ENCODE measurements around the gene NXF1. TPM values are rescaled to one million over a fixed set of nuclear protein-coding genes. Genes with fewer than 3 reads are reported as not detected.

NXF1 gene
- polyA plus RNA-seq, 1 of the 3 experiments (the other 2 are of a cell fraction) = 59.7 TPM

- Histone ChIP-seq H3K27ac (ENCODE audit: low read depth in 2 of 2, low read length in 1 of 2) (peak overlapping the region; percentile 48 to 85; a peak in 2 of 4 replicates), H3K27me3 (ENCODE audit: insufficient read depth) (no peaks in the 10 kb centered on the region), H3K79me2 (ENCODE audit: insufficient read depth) (peaks cover 33% of the 10 kb centered on the region; the same call in 1 of the 2 replicates), H3F3A (replicated peaks; ENCODE audit: insufficient read depth) (peaks cover 17% of the 10 kb centered on the region), H3K36me3 (replicated peaks in 1 of 2; ENCODE audit: control insufficient read depth in 1 of 2, insufficient read depth in 2 of 2, low read length in 1 of 2) (peaks cover 0 to 7% of the 10 kb centered on the region in 2 experiments), H3K9me3 (no peaks in the 10 kb centered on the region), H3K4me1 (ENCODE audit: control insufficient read depth in 1 of 2, insufficient read depth in 2 of 2, low read depth in 1 of 2, low read length in 1 of 2) (peaks cover 6 to 11% of the 10 kb centered on the region in 2 experiments; a peak in 3 of 4 replicates), H2AFZ (ENCODE audit: low read depth) (peak overlapping the region; percentile 90), H3K4me3 (ENCODE audit: low read depth in 2 of 2, low read length in 1 of 2) (peak overlapping the region; percentile 66 to 69), H3K9me2 (no peaks in the 10 kb centered on the region), H3K9ac (peak overlapping the region; percentile 83), H3K4me2 (peak overlapping the region; percentile 73), H4K20me1 (ENCODE audit: insufficient read depth) (no peaks in the 10 kb centered on the region)
- ChIA-PET CTCF (interaction anchor here (0.7 to 3.3 kb wide), 9 partner anchors 9 to 328 kb away, joined by 3 to 18 read pairs (median 4); partner anchors contain the start of gene TAF6L), POLR2A (interaction anchor here (0.7 to 2.3 kb wide), 22 partner anchors 8 to 179 kb away, joined by 3 to 33 read pairs (median 8); partner anchors contain the start of genes BSCL2, C11orf98, CSKMT and EEF1G)
- WGBS (ENCODE audit: low lambda C conversion rate) = 85% methylated on average over 10 of the region's 15 CpGs
- no peak for TF ChIP-seq REST (IDR thresholded peaks at IDR 0.05; ENCODE audit: low read depth, low read length)
- no peak for TF ChIP-seq EZH2phosphoT487 (IDR thresholded peaks at IDR 0.05; ENCODE audit: borderline replicate concordance, low read depth)
- TF ChIP-seq ELF1 (IDR thresholded peaks at IDR 0.05) = no peak
- TF ChIP-seq EP300 (IDR thresholded peaks at IDR 0.05; ENCODE audit: borderline replicate concordance in 1 of 2, low read depth in 1 of 2, low read length in 1 of 2) = no peak
- no peak for TF ChIP-seq MXI1 (IDR thresholded peaks at IDR 0.05; ENCODE audit: low read depth, low read length)
- TF ChIP-seq CTCF (IDR thresholded peaks at IDR 0.05) = no peak
- TF ChIP-seq YY1 (IDR thresholded peaks at IDR 0.05; ENCODE audit: low read depth) = no peak
- no peak for TF ChIP-seq TAF1 (IDR thresholded peaks at IDR 0.05; ENCODE audit: borderline replicate concordance, low read depth, low read length)
- TF ChIP-seq RCOR1 (IDR thresholded peaks at IDR 0.05; ENCODE audit: low read length) = no peak
- TF ChIP-seq, protein P1, sequence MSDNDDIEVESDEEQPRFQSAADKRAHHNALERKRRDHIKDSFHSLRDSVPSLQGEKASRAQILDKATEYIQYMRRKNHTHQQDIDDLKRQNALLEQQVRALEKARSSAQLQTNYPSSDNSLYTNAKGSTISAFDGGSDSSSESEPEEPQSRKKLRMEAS (IDR thresholded peaks at IDR 0.05; ENCODE audit: low read depth) = no peak
- TF ChIP-seq CHD2 (IDR thresholded peaks at IDR 0.05; ENCODE audit: low read length, partially characterized antibody) = no peak
- TF ChIP-seq NFIC (IDR thresholded peaks at IDR 0.05; ENCODE audit: borderline replicate concordance) = no peak
- no peak for DNase-seq
Observed at GRCh38 chr11:62752994-62753735, 52.1 kb downstream of the NXF1 start.

All from SK-N-SH (cell line).